ENCODE measurements around the gene TADA2A.

Gene TADA2A

GRCh38 chr17:37385474-37385990, 21.2 kb upstream of the TADA2A start:
- H3K4me1 ChIP-seq (ENCODE audit: low read depth, poor library complexity, severe bottlenecking), result no peaks in the 10 kb centered on the region
- H3K27ac ChIP-seq, result no peak overlapping the region
- no peaks in the 10 kb centered on the region for H3K27me3 ChIP-seq (ENCODE audit: insufficient read depth, low read depth)
- H3K9ac ChIP-seq, result no peak overlapping the region
- H3K4me3 ChIP-seq (IDR thresholded peaks at IDR 0.05; ENCODE audit: insufficient read depth, low read depth, low read length), result no peak overlapping the region
- no peaks in the 10 kb centered on the region for H3K36me3 ChIP-seq (ENCODE audit: insufficient read depth)
- H3K79me2 ChIP-seq (ENCODE audit: insufficient read depth, low read depth), result no peaks in the 10 kb centered on the region
- H3K4me2 ChIP-seq, result no peak overlapping the region
- TF ChIP-seq CTCF (conservative IDR thresholded peaks at IDR 0.05; ENCODE audit: low read depth, low read length), result no peak
- H4K20me1 ChIP-seq (ENCODE audit: insufficient read depth), result no peaks in the 10 kb centered on the region
- H2AFZ ChIP-seq (ENCODE audit: low read depth), result no peak overlapping the region

- H3K36me3 ChIP-seq (ENCODE audit: insufficient read depth), result no peaks in the 10 kb centered on the region
- H3K4me2 ChIP-seq, result no peak overlapping the region
- TF ChIP-seq CTCF (conservative IDR thresholded peaks at IDR 0.05; ENCODE audit: low read depth, low read length), result no peak
- H4K20me1 ChIP-seq (ENCODE audit: insufficient read depth), result no peaks in the 10 kb centered on the region
- H3K4me1 ChIP-seq (ENCODE audit: low read depth, poor library complexity, severe bottlenecking), result peaks cover 5% of the 10 kb centered on the region
- H2AFZ ChIP-seq (ENCODE audit: low read depth), result no peak overlapping the region
- H3K79me2 ChIP-seq (ENCODE audit: insufficient read depth, low read depth), result no peaks in the 10 kb centered on the region
- H3K4me3 ChIP-seq (IDR thresholded peaks at IDR 0.05; ENCODE audit: insufficient read depth, low read depth, low read length), result no peak overlapping the region
- H3K9ac ChIP-seq, result no peak overlapping the region
- no peak overlapping the region for H3K27ac ChIP-seq
- no peaks in the 10 kb centered on the region for H3K27me3 ChIP-seq (ENCODE audit: insufficient read depth, low read depth)
These were observed 20.2 kb upstream of the TADA2A start for GRCh38 chr17:37386462-37386861.

GRCh38 chr17:37388266-37388665, 18.4 kb upstream of the TADA2A start:
- Histone ChIP-seq H3K27ac (no peak overlapping the region), H3K4me2 (no peak overlapping the region)
- no peak for TF ChIP-seq CTCF (conservative IDR thresholded peaks at IDR 0.05; ENCODE audit: low read depth, low read length)

GRCh38 chr17:37389160-37389559, 17.5 kb upstream of the TADA2A start:
- Histone ChIP-seq H2AFZ (ENCODE audit: low read depth) (no peak overlapping the region), H3K27ac (no peak overlapping the region), H3K36me3 (ENCODE audit: insufficient read depth) (no peaks in the 10 kb centered on the region), H3K4me3 (IDR thresholded peaks at IDR 0.05; ENCODE audit: insufficient read depth, low read depth, low read length) (no peak overlapping the region), H3K27me3 (ENCODE audit: insufficient read depth, low read depth) (no peaks in the 10 kb centered on the region), H3K4me2 (no peak overlapping the region), H4K20me1 (ENCODE audit: insufficient read depth) (no peaks in the 10 kb centered on the region), H3K79me2 (ENCODE audit: insufficient read depth, low read depth) (no peaks in the 10 kb centered on the region), H3K4me1 (ENCODE audit: low read depth, poor library complexity, severe bottlenecking) (peaks cover 22% of the 10 kb centered on the region), H3K9ac (no peak overlapping the region)
- TF ChIP-seq CTCF (conservative IDR thresholded peaks at IDR 0.05; ENCODE audit: low read depth, low read length), result no peak

More at GRCh38 chr17:37388266-37388665, 18.4 kb upstream of the TADA2A start:
- no peaks in the 10 kb centered on the region for H3K36me3 ChIP-seq (ENCODE audit: insufficient read depth)
- no peak overlapping the region for H2AFZ ChIP-seq (ENCODE audit: low read depth)
- no peaks in the 10 kb centered on the region for H4K20me1 ChIP-seq (ENCODE audit: insufficient read depth)
- H3K4me1 ChIP-seq (ENCODE audit: low read depth, poor library complexity, severe bottlenecking), result peaks cover 22% of the 10 kb centered on the region
- no peak overlapping the region for H3K4me3 ChIP-seq (IDR thresholded peaks at IDR 0.05; ENCODE audit: insufficient read depth, low read depth, low read length)
- no peaks in the 10 kb centered on the region for H3K27me3 ChIP-seq (ENCODE audit: insufficient read depth, low read depth)
- H3K79me2 ChIP-seq (ENCODE audit: insufficient read depth, low read depth), result no peaks in the 10 kb centered on the region
- H3K9ac ChIP-seq, result no peak overlapping the region

Data from KMS-11 (cell line).